ENCODE results near the gene AGK. TPM values are rescaled to one million over a fixed set of nuclear protein-coding genes. Genes with fewer than 3 reads are reported as not detected.
"Not testable (repeated sequence)": the region's sequence is repeated elsewhere in the genome, so short reads cannot be mapped to it uniquely, and the experiment has no call there.

AGK gene
- total RNA-seq, 2 experiments from 2014 or later: 45.9 to 75.8 TPM

DNA sequence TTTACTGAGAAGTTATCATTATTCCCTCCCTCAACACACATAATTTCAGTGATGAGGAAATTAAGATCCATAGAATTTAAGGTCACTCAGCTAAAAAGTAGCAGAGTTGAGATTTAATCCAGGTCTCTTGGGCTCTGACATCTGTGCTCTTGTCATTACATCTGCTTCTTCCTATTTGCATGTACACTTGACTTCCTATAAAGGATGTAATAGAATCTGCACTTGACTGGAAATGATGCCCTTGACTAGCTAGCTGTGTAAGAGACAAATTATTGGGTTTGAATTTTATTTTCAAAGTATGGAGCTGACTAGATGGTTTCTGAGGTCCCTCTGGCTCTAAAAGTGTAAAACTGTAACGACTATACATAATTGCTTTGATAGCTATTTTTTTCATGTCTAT lies 59.5 kb downstream of the AGK start:
- H3K9me3 Mint-ChIP-seq (ENCODE audit: low read depth): no peaks in the 10 kb centered on the region
- no peaks in the 10 kb centered on the region for H3K4me1 Mint-ChIP-seq
- H3K27me3 Mint-ChIP-seq: no peaks in the 10 kb centered on the region
- H3K27ac Mint-ChIP-seq: no peak overlapping the region
- DNase-seq (no peak), ATAC-seq (no peak)
- H3K36me3 Mint-ChIP-seq: peaks cover 46% of the 10 kb centered on the region
- CTCF ChIA-PET: no interaction called here
- H3K4me3 Mint-ChIP-seq: no peak overlapping the region

DNA sequence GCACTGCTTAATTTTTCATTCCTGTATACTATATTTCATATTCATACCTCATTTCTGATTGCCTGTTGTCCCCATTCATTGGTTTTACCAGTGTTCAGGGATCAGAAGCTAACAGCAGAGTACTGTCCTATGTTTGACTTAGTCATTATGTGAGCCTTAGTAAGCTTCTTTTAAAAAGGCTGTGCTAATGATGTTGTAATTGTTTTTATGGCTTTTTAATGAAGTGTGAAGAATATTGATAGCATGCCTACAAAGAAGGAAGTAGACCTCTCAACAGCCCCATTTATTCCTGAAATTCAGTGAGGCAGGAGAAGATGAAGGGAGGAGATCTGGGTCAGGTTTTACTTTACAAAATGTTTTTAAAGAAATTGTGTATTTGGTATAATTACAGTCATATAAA lies 61.7 kb downstream of the AGK start:
- Mint-ChIP-seq H3K27ac (no peak overlapping the region), H3K4me3 (no peak overlapping the region), H3K36me3 (peaks cover 44% of the 10 kb centered on the region), H3K9me3 (ENCODE audit: low read depth) (no peaks in the 10 kb centered on the region), H3K4me1 (no peaks in the 10 kb centered on the region), H3K27me3 (no peaks in the 10 kb centered on the region)
- CTCF ChIA-PET: no interaction called here
- ATAC-seq (no peak), DNase-seq (no peak)

DNA sequence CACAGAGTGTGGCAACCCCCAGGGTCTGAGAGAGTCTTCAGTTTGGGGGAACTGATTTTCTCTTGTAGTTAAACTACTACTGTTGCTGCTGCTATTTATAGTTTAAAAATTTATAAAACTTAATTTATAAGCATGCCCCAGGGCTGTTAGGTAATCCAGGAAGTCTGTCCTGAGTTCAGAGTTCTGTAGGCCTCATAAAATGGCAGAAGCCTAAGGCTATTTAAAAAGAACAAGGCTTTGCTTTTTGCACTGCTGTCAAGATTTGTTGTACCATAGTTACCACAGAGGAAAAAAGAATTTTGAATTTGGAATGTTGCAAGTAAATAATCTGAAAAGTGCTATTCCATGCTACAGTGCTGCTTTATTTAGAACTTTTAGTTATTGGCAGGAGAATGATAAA lies 66.1 kb downstream of the AGK start:
- CTCF ChIA-PET: interaction anchor here (1.6 kb wide), 1 partner anchor 12 kb away, joined by 4 read pairs; no protein-coding TSS in a partner anchor
- H3K4me3 Mint-ChIP-seq: no peak overlapping the region
- H3K36me3 Mint-ChIP-seq: peaks cover 40% of the 10 kb centered on the region
- H3K4me1 Mint-ChIP-seq: no peaks in the 10 kb centered on the region
- no peak for DNase-seq
- H3K27ac Mint-ChIP-seq: no peak overlapping the region
- no peaks in the 10 kb centered on the region for H3K9me3 Mint-ChIP-seq (ENCODE audit: low read depth)
- no peak for ATAC-seq
- H3K27me3 Mint-ChIP-seq: no peaks in the 10 kb centered on the region

DNA sequence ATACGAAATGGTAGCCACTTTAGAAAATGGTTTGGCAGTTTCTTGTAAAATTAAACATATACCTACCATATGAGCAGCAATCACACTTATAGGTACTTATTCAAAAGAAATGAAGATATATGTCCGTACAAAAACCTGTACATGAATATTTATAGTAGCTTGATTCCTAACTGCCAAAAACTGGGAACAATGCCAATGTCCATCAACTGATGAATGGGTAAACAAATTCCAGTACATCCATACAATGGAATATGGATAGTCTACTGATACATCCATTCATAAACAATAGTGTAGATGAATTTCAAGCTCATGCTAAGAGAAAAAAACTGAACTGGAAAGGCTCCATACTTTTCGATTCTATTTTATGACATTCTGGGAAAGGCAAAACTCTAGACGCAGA lies 68.5 kb downstream of the AGK start:
- Mint-ChIP-seq H3K27me3 (no peaks in the 10 kb centered on the region), H3K4me1 (no peaks in the 10 kb centered on the region), H3K27ac (no peak overlapping the region), H3K36me3 (peaks cover 50% of the 10 kb centered on the region), H3K9me3 (ENCODE audit: low read depth) (no peaks in the 10 kb centered on the region), H3K4me3 (no peak overlapping the region)
- DNase-seq: no peak
- CTCF ChIA-PET: interaction anchor here (0.7 to 1.2 kb wide), 2 partner anchors 86 to 225 kb away, joined by 3 to 4 read pairs; no protein-coding TSS in a partner anchor
- no peak for ATAC-seq

DNA sequence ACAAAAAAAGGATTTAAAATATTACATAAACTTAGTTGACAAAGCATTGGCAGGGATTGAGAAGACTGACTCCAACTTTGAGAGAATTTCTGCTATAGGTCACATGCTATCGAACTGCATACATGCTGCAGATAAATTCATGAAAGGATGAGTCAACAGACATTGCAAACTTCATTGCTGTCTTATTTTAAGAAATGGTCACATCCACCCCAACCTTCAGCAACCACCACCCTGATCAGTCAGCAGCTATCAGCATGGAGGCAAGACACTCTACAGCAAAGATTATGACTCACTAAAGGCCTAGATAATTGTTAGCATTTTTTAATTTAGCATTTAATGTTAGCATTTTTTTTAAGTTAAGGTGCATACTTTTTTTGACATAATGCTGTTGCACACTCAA lies 73.6 kb downstream of the AGK start:
- CTCF ChIA-PET: no interaction called here
- peaks cover 46% of the 10 kb centered on the region for H3K36me3 Mint-ChIP-seq

DNA sequence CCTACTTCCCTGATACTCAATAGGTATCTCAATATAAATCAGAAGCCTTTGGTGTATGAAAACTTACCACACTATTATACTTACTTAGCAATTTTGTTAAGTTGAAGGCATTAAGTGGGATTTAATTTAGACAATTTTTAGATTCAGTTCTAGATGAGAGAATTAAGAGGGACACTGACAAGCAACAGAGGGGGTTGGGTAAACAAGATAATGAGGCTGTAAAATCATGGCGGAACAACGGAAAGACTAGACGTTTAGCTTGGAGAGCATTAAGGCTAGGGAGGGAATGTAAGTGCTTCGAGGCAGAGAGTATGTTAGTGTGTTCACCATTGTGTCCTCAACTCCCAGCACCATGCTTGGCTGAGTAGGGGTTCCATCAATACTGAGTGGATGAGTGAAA lies 79.4 kb downstream of the AGK start:
- Mint-ChIP-seq H3K9me3 (ENCODE audit: low read depth) (no peaks in the 10 kb centered on the region), H3K36me3 (peaks cover 18% of the 10 kb centered on the region), H3K4me3 (no peak overlapping the region), H3K27me3 (no peaks in the 10 kb centered on the region), H3K27ac (no peak overlapping the region), H3K4me1 (no peaks in the 10 kb centered on the region)
- DNase-seq (no peak), ATAC-seq (no peak)
- CTCF ChIA-PET: no interaction called here

More for the DNA sequence above, 73.6 kb downstream of the AGK start:
- Mint-ChIP-seq H3K4me1 (no peaks in the 10 kb centered on the region), H3K4me3 (no peak overlapping the region), H3K27ac (no peak overlapping the region), H3K9me3 (ENCODE audit: low read depth) (no peaks in the 10 kb centered on the region), H3K27me3 (no peaks in the 10 kb centered on the region)
- DNase-seq: no peak
- ATAC-seq: no peak

DNA sequence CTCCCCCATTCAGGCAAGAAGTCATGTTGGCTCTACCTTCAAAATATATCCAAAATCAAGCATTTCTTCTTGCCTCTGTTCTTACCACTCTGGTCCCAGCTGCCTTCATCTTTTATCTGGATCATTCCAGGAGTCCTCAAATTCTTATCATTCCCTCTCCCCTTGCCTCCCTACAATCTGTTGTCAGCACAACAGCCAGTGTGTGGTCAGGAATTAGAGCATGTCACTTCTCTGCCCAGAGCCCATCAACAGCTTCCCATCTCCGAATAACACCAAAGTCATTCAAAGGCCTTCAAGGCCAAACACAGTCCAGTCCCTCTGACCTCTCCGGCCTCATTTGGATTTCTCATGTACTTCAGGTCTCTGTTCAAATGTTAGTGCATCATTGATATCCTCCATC lies 80.3 kb downstream of the AGK start:
- H3K27me3 Mint-ChIP-seq: no peaks in the 10 kb centered on the region
- no peak overlapping the region for H3K27ac Mint-ChIP-seq
- CTCF ChIA-PET: no interaction called here
- H3K4me3 Mint-ChIP-seq: no peak overlapping the region
- DNase-seq (no peak), ATAC-seq (no peak)
- H3K9me3 Mint-ChIP-seq (ENCODE audit: low read depth): no peaks in the 10 kb centered on the region
- no peaks in the 10 kb centered on the region for H3K4me1 Mint-ChIP-seq
- H3K36me3 Mint-ChIP-seq: peaks cover 17% of the 10 kb centered on the region

DNA sequence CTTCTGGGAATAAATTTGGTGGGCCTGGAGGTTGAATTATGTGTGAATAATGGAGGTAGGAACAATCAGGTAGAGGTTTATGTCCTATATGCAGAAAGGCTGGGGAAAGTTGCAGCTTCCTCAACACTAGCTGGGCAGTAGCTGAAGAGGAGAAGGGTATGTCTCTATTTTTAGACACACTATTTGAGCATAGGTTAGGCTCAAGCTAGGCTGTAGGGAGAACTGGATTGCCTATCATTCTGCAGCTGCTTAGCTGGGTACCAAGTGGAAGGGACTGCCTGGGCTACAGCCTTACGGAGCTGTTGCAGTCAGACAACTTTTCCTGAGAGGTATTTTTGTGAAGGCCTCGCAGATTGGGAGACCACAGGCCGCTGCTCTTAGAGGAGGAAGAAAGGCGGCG lies 82.9 kb downstream of the AGK start:
- Mint-ChIP-seq H3K4me3 (no peak overlapping the region), H3K27ac (no peak overlapping the region), H3K4me1 (no peaks in the 10 kb centered on the region), H3K27me3 (no peaks in the 10 kb centered on the region), H3K36me3 (peaks cover 22% of the 10 kb centered on the region), H3K9me3 (ENCODE audit: low read depth) (no peaks in the 10 kb centered on the region)
- CTCF ChIA-PET: interaction anchor here (0.7 to 1.4 kb wide), 2 partner anchors 100 to 824 kb away, joined by 3 read pairs; no protein-coding TSS in a partner anchor
- DNase-seq (no peak), ATAC-seq (no peak)

DNA sequence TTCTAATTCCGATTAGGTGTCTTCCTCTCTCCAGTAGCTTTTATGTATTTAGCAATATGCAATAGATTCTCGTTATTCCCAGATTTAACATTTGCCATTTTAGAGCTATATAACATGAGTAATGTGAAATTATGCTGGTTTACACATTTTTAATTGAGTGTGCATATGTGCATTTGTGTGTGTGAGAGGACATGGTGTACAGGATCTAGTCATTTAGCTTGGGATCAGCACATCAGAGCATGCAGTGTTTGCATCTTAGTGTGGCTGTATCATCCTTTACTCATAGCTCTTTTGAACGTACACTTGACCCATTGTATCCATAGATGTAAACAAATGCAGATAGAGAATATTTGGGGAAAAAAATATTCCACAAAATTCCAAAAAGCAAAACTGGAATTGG lies 84.8 kb downstream of the AGK start:
- peaks cover 19% of the 10 kb centered on the region for H3K36me3 Mint-ChIP-seq
- DNase-seq: no peak
- H3K9me3 Mint-ChIP-seq (ENCODE audit: low read depth): no peaks in the 10 kb centered on the region
- no peak overlapping the region for H3K27ac Mint-ChIP-seq
- ATAC-seq: no peak
- no peaks in the 10 kb centered on the region for H3K4me1 Mint-ChIP-seq
- H3K4me3 Mint-ChIP-seq: no peak overlapping the region
- H3K27me3 Mint-ChIP-seq: no peaks in the 10 kb centered on the region
- CTCF ChIA-PET: interaction anchor here (1.1 to 1.4 kb wide), 5 partner anchors 9 to 473 kb away, joined by 3 to 5 read pairs (median 3); partner anchors contain the start of gene SSBP1

DNA sequence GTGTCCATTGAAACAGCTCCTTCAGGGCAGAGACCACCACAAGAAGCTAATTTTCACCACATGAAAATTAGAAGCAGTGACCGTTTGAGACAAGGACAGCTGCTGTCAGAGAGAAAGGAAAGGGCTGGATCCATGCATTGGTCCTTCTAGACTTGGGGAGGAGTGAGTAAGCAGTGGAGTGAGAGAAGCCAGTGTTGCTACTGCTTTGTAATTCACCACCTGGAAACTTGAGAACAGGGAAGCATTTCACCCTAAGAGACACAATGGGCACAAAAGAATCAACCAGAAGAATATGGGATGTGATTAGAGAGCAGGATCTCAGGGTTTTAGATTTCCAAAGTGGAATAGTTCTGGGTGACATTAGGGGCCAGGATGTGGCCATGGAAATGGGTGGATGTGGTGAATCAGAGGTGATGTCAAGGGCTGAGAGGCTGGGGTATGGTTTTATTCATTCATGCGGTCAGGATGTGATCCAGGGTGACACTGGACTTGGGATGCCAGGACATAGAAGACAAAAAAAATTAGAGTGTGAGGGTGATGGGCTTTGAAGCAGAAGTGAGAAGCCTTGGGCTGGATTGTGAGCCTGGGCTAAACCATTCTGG lies 89.1 kb downstream of the AGK start:
- CTCF ChIA-PET: no interaction called here
- H3K27ac Mint-ChIP-seq: no peak overlapping the region

DNA sequence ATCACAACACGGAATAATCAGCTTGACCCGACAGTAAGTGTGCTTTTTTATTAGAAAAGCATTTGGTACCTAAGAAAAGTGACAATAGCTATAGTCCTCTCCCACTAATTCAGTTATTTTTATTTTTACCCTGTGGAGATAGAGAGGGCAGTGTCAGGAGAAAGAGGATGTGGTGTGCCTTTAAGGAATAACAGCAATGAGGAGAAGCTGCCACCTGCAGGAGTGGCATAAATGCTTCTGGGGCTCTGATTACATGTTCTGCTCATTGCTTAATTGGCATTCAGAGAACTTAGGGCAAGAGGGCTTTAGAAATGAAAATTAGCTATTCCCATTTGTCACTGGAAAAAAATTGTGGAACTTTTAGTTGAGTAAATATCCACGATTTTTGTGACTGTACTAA lies 90.7 kb downstream of the AGK start:
- Mint-ChIP-seq H3K4me3 (no peak overlapping the region), H3K36me3 (peaks cover 21% of the 10 kb centered on the region), H3K4me1 (no peaks in the 10 kb centered on the region), H3K27me3 (no peaks in the 10 kb centered on the region), H3K9me3 (ENCODE audit: low read depth) (no peaks in the 10 kb centered on the region), H3K27ac (no peak overlapping the region)
- DNase-seq (no peak), ATAC-seq (no peak)
- CTCF ChIA-PET: no interaction called here

More for the DNA sequence above, 89.1 kb downstream of the AGK start:
- Mint-ChIP-seq H3K4me1 (no peaks in the 10 kb centered on the region), H3K27me3 (no peaks in the 10 kb centered on the region), H3K36me3 (peaks cover 20% of the 10 kb centered on the region), H3K9me3 (ENCODE audit: low read depth) (no peaks in the 10 kb centered on the region), H3K4me3 (no peak overlapping the region)
- DNase-seq (no peak), ATAC-seq (no peak)

DNA sequence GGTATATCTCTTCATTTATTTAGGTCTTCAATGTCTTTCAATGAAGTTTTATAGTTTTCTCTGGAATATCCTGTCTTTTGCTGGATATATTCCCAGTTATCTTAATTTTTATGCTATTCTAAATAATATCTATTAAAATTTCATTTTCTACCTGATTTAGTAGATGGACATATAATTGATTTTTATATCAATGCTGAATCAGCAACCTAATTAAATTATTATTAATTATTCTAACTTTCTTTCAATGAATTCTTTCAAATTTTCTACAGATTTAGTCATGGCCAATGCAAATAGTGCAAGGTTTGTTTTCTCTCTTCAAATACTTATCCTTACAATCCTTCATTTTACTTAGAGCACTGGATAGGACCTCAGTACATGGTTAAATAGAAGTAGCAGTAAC lies 94.0 kb downstream of the AGK start:
- Mint-ChIP-seq H3K4me3 (no peak overlapping the region), H3K4me1 (no peaks in the 10 kb centered on the region), H3K27ac (no peak overlapping the region), H3K27me3 (no peaks in the 10 kb centered on the region), H3K9me3 (ENCODE audit: low read depth) (no peaks in the 10 kb centered on the region), H3K36me3 (peaks cover 13% of the 10 kb centered on the region)
- DNase-seq (no peak), ATAC-seq (no peak)
- CTCF ChIA-PET: no interaction called here

DNA sequence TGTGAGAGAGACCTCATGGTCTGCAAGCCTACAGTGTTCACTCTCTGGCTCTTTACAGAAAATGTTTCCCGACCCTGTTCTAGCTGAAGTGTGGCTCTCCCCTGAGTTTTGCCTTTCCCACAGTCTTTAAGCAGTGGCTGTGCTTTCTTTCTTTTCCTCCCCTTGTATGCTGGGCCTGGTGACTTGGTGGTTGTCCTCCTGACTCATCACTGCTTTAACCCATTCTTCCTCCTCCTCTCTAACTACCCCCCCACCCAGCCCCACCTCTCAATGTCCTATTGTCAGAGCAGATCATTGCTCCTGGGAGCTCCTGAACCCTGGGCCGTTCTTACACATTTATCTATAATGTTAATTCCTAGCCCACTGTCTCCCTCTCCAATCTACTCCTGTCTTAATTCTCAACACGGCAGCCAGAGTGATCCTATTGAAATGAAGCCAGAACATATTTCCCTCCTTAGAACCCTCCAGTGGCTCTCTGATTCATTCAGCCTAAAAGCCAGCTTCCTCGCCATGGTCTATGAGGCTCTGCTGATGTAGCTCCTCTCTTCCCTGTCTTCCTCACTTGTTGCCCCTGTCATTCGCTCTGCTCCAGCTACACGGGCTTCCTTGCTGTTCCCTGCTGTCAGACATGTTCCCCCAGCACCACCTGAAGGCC lies 95.7 kb downstream of the AGK start:
- Mint-ChIP-seq H3K27me3 (no peaks in the 10 kb centered on the region), H3K4me1 (no peaks in the 10 kb centered on the region), H3K27ac (peak overlapping the region; percentile 18), H3K4me3 (no peak overlapping the region), H3K36me3 (peaks cover 8% of the 10 kb centered on the region), H3K9me3 (ENCODE audit: low read depth) (no peaks in the 10 kb centered on the region)
- no peak for DNase-seq
- ATAC-seq: no peak
- CTCF ChIA-PET: interaction anchor here (1.0 to 1.2 kb wide), 2 partner anchors 87 to 90 kb away, joined by 3 read pairs; no protein-coding TSS in a partner anchor

DNA sequence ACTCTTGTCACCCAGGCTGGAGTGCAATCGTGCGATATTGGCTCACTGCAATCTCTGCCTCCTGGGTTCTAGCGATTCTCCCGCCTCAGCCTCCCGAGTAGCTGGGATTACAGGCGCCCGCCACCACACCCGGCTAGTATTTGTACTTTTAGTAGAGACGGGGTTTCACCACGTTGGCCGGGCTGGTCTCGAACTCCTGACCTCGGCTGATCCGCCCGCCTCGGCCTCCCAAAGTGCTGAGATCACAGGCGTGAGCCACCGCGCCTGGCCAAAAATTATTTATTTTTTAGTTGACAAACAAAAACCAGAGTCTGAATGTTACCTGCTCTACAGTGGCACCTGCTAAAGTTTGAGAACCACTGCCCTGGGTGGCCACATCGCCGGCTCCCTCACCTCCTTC lies 96.5 kb downstream of the AGK start:
- H3K36me3 Mint-ChIP-seq; CTCF ChIA-PET; ATAC-seq; H3K4me3 Mint-ChIP-seq; DNase-seq; H3K27me3 Mint-ChIP-seq; H3K27ac Mint-ChIP-seq; H3K4me1 Mint-ChIP-seq; H3K9me3 Mint-ChIP-seq (ENCODE audit: low read depth): not testable (repeated sequence)

Measured in activated CD8-positive, alpha-beta memory T cell treated with anti-CD3 and anti-CD28 coated beads, Interleukin-2, amount 10 ng/mL, durations not matched to agents 7 days and 5 days (primary cell).